ENCODE measurements around the gene CD83.

Gene CD83

DNA sequence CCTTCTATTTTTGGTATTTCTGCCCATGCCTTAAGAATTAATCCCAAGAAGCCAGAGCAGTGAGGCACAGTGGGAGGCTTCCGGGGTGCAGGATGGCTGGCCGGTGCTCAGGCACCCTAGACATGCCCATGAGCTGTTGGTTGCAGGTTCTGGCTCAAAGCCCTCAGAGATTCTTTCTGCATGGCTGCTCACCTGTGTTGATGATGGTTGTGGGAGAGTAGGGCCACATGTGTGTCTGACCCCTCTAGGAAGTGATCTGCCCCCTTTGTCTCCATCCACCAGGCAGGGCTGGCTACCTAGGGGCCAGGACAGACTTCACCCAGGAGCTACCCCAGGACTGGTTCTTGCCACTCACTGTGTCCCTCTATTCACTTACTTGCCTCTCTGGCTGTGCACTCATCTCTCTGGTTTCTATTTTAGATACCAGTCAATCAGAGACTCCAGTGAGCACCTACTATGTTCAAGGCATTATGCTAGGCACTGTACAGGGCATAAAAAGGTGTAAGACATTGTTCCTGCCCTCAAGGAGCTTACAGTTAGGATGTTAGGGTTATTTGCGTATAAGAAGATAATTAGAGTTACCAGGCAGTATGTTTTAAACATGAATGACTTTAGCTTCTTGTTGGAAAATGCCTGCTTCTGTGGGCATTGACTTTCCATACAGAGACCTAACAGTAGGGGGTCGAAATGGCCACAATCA, 16.8 kb downstream of the CD83 start:
- Histone ChIP-seq H3K9me3 (ENCODE audit: low read length) (no peaks in the 10 kb centered on the region), H3K4me3 (ENCODE audit: low read length) (no peak overlapping the region), H3K27me3 (ENCODE audit: insufficient read depth, low read length) (no peaks in the 10 kb centered on the region), H3K36me3 (ENCODE audit: insufficient read depth, low read length) (no peaks in the 10 kb centered on the region), H3K4me1 (ENCODE audit: insufficient read depth, low read length) (no peaks in the 10 kb centered on the region), H2AFZ (ENCODE audit: low read depth, low read length) (no peak overlapping the region)

DNA sequence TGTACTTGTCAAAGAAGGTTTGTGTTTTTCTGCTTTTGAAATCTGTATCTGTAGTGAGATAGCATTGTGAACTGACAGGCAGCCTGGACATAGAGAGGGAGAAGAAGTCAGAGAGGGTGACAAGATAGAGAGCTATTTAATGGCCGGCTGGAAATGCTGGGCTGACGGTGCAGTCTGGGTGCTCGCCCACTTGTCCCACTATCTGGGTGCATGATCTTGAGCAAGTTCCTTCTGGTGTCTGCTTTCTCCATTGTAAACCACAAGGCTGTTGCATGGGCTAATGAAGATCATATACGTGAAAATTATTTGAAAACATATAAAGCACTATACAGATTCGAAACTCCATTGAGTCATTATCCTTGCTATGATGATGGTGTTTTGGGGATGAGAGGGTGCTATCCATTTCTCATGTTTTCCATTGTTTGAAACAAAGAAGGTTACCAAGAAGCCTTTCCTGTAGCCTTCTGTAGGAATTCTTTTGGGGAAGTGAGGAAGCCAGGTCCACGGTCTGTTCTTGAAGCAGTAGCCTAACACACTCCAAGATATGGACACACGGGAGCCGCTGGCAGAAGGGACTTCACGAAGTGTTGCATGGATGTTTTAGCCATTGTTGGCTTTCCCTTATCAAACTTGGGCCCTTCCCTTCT, 18.4 kb downstream of the CD83 start:
- no peaks in the 10 kb centered on the region for H3K9me3 ChIP-seq (ENCODE audit: low read length)

DNA sequence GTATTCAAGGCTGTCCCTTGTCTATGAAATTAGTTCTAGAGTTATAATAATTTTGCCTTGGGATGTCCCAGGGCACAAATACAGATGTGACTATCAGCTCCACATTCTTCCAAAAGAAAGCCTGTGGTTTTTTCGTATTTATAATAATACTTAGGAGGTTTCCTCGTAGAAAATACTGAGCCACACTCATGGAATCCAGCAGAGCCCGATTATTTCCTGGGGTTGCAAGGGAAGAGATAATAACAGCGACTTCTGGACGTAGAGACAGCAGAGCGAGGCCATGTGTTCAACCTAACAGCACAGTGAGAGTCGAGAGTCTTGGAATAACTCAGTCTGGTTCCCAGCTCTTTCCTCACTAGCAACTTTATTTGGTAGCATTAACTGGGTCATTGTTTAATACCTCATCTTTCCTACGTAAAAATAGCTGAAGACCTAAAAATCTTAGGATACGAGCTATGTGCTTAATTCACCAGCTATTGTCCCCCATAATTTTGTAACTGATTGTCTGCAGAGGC, 21.2 kb downstream of the CD83 start:
- Histone ChIP-seq H3K36me3 (ENCODE audit: insufficient read depth, low read length) (no peaks in the 10 kb centered on the region), H3K27me3 (ENCODE audit: insufficient read depth, low read length) (no peaks in the 10 kb centered on the region), H3K9me3 (ENCODE audit: low read length) (no peaks in the 10 kb centered on the region), H2AFZ (ENCODE audit: low read depth, low read length) (no peak overlapping the region), H3K4me1 (ENCODE audit: insufficient read depth, low read length) (peaks cover 13% of the 10 kb centered on the region), H3K4me3 (ENCODE audit: low read length) (no peak overlapping the region)

More for the DNA sequence above, 18.4 kb downstream of the CD83 start:
- H3K4me3 ChIP-seq (ENCODE audit: low read length), result no peak overlapping the region
- H3K36me3 ChIP-seq (ENCODE audit: insufficient read depth, low read length), result no peaks in the 10 kb centered on the region
- no peaks in the 10 kb centered on the region for H3K27me3 ChIP-seq (ENCODE audit: insufficient read depth, low read length)
- peaks cover under 1% of the 10 kb centered on the region for H3K4me1 ChIP-seq (ENCODE audit: insufficient read depth, low read length)
- H2AFZ ChIP-seq (ENCODE audit: low read depth, low read length), result no peak overlapping the region

DNA sequence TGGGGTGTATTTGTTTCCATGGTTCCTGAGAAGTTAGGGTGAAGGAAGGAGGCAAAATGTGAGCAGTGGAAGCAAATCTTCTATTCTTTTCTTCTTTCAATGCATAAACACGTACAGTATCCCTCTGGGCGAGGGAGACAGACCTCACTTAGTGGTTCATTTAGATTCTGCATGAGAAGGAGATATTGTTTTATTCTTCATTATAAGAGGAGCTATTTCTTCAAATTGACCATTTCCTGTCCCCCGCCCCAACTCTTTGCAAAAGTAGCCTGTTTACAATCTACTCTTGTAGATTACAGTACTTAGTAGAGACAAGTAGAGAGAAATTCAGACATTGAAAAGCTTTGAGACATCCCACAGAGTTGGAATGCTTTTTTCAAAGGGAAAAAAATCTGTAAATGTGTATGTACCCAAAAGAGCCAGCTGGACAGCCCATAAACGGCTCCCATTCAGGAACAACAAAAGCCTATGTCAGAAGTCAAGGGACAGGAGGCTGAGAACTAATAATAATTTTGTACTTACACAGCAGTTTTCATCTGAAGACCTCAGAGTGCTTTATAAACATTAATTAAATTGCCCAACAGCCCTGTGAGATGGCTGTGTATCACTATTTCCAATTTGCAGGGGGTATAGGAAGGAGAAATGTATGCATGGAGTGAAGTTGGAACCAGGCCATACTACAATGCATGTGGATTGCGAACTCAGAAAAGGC, 23.9 kb downstream of the CD83 start:
- peaks cover 13% of the 10 kb centered on the region for H3K4me1 ChIP-seq (ENCODE audit: insufficient read depth, low read length)
- H3K4me3 ChIP-seq (ENCODE audit: low read length), result no peak overlapping the region
- H3K36me3 ChIP-seq (ENCODE audit: insufficient read depth, low read length), result no peaks in the 10 kb centered on the region
- no peak overlapping the region for H2AFZ ChIP-seq (ENCODE audit: low read depth, low read length)
- H3K9me3 ChIP-seq (ENCODE audit: low read length), result no peaks in the 10 kb centered on the region
- H3K27me3 ChIP-seq (ENCODE audit: insufficient read depth, low read length), result no peaks in the 10 kb centered on the region

DNA sequence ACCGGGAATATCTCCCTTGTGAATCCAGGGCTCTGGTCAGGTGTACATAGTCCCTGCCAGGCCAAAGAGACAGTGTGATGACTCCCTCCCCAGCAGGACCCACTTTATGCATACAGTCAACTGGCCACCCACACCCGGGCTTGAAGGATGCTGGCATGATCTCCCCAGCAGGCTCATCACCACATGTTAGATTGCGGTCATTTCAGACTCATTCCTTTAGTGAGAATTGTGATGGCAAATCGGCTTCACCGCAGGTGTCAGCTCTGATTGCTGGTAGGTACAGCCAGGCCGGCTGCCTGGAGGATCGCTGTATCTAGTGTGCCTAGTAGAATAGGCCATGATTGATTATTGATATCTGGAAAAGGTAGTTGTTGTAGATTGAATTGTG, 24.5 kb downstream of the CD83 start:
- H3K27me3 ChIP-seq (ENCODE audit: insufficient read depth, low read length), result no peaks in the 10 kb centered on the region
- H3K4me3 ChIP-seq (ENCODE audit: low read length), result no peak overlapping the region
- H3K36me3 ChIP-seq (ENCODE audit: insufficient read depth, low read length), result no peaks in the 10 kb centered on the region
- peaks cover 13% of the 10 kb centered on the region for H3K4me1 ChIP-seq (ENCODE audit: insufficient read depth, low read length)
- no peaks in the 10 kb centered on the region for H3K9me3 ChIP-seq (ENCODE audit: low read length)
- H2AFZ ChIP-seq (ENCODE audit: low read depth, low read length), result no peak overlapping the region

DNA sequence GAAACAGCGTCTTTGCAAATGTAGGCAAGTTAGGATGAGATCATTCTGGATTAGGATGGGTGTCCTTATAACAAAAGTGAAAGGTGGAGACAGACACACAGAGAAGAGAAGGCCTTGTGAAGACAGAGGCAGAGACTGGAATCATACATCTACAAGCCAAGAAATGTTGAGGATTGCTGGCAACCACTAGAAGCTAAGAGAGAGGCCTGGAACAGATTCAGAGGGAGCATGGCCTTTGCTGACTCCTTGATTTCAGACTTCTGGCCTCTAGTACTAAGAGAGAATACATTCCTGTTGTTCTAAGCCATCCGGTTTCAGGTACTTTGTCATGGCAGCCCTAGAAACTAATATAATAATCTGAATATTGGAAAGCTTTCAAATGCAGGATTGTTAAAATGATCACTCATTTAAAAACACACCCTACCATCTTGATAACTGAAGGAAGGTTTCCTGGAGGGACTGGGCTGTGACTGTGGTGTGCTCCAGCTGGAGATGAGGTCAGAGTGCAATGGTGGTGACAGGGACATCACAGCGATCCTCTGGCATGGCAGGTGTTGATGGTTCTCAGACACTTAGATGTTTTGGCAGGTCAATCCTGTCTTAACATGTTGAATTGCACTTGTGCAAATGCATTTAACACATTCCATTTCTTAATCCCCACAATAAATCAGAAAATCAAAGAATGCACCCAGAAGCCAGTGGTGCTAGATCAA, 25.1 kb downstream of the CD83 start:
- H2AFZ ChIP-seq (ENCODE audit: low read depth, low read length), result no peak overlapping the region
- no peaks in the 10 kb centered on the region for H3K36me3 ChIP-seq (ENCODE audit: insufficient read depth, low read length)
- H3K9me3 ChIP-seq (ENCODE audit: low read length), result no peaks in the 10 kb centered on the region
- H3K27me3 ChIP-seq (ENCODE audit: insufficient read depth, low read length), result no peaks in the 10 kb centered on the region
- peaks cover 13% of the 10 kb centered on the region for H3K4me1 ChIP-seq (ENCODE audit: insufficient read depth, low read length)
- H3K4me3 ChIP-seq (ENCODE audit: low read length), result no peak overlapping the region

DNA sequence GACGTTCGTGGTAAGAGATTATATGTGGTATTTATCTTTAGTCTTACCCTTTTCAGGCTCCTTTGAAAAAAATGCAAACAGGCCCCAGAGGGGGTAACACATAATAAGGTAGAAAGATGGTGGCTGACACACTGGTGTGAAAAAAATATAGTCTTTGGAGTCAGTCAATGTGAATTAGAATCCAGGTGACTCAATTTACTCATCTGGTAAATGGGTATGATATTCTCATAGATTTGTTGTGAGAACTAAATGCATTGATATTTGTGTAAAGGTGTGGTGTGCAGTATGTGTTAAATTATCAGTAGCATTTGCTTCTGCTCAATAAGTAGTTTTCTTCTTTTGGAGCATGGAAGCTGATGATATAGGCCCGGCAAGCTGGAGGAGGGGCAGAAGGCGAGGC, 25.7 kb downstream of the CD83 start:
- Histone ChIP-seq H2AFZ (ENCODE audit: low read depth, low read length) (no peak overlapping the region), H3K9me3 (ENCODE audit: low read length) (no peaks in the 10 kb centered on the region), H3K27me3 (ENCODE audit: insufficient read depth, low read length) (no peaks in the 10 kb centered on the region), H3K4me3 (ENCODE audit: low read length) (no peak overlapping the region), H3K4me1 (ENCODE audit: insufficient read depth, low read length) (peaks cover 13% of the 10 kb centered on the region), H3K36me3 (ENCODE audit: insufficient read depth, low read length) (no peaks in the 10 kb centered on the region)

DNA sequence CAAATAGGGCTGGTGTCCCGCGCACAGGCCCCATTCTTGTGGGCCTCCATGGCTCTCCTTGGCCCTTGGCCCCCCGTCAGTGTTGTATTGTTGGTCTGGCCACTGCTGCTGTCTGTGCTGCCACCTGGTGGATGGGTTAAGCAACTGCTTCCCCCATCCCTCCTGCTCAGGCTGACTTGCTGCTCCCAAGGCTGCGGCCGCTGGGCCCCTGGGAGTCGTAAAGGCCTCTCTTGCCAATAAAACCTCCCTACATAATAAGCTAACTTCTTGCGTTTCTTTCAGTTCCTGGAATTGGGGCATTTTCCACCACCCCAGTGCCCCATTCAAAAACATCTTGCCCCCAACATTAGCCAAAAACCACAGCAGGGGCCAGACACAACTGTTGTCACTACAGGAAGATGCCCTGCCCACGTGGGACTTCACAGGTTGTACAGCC, 27.1 kb downstream of the CD83 start:
- peaks cover 13% of the 10 kb centered on the region for H3K4me1 ChIP-seq (ENCODE audit: insufficient read depth, low read length)
- H3K36me3 ChIP-seq (ENCODE audit: insufficient read depth, low read length), result no peaks in the 10 kb centered on the region
- no peak overlapping the region for H2AFZ ChIP-seq (ENCODE audit: low read depth, low read length)
- no peaks in the 10 kb centered on the region for H3K27me3 ChIP-seq (ENCODE audit: insufficient read depth, low read length)
- H3K9me3 ChIP-seq (ENCODE audit: low read length), result no peaks in the 10 kb centered on the region
- H3K4me3 ChIP-seq (ENCODE audit: low read length), result no peak overlapping the region

DNA sequence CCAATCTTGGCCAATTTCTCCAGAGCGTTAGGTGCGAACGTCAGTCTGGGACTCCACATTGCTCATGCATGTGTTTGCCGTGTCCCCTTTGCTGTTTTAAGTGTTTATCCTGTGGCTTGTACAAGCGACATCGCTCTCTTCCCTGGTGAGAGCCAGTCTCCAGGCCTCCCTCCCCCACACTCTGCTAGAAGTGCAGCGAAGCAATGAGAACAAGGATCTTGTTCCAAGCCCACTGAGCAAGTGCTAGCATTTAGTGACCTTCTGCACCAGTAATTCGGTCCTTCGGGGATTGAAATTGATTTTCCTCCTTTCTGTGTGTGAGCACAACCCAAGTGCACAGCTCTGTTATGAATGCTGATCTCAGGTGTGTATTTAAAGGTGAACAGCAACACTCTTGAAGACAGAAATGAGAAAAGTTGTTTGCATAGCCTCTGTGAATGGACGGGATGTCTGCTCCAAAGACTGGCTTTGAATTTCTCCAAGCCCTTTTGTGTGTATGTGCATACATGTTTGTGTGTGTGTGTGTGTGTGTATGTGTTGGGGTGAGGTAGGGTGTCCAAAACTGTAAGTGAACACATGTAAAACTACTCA, 29.0 kb downstream of the CD83 start:
- Histone ChIP-seq H3K36me3 (ENCODE audit: insufficient read depth, low read length) (no peaks in the 10 kb centered on the region), H3K9me3 (ENCODE audit: low read length) (no peaks in the 10 kb centered on the region), H3K4me3 (ENCODE audit: low read length) (no peak overlapping the region), H2AFZ (ENCODE audit: low read depth, low read length) (no peak overlapping the region), H3K4me1 (ENCODE audit: insufficient read depth, low read length) (peaks cover 6% of the 10 kb centered on the region), H3K27me3 (ENCODE audit: insufficient read depth, low read length) (peaks cover 3% of the 10 kb centered on the region)

DNA sequence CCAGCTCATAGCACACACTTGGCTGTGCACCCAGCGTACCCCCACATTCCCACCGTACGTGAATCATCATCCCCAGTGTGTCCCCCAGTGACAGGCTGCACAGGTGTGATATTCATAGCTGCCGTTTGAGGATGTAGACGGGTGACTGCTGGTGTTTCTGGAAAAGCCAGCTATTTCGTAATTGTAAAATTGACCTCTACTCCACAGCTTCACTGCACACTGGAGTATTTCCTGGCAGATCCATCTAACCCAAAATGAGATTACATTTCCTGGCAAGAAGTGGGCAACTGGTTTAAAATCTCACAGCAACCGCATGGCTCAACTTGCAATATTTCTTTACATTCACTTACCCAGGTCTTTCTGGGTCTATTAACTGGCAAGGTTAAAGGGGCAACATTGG, 30.3 kb downstream of the CD83 start:
- no peaks in the 10 kb centered on the region for H3K36me3 ChIP-seq (ENCODE audit: insufficient read depth, low read length)
- H3K4me3 ChIP-seq (ENCODE audit: low read length), result no peak overlapping the region
- peaks cover 3% of the 10 kb centered on the region for H3K27me3 ChIP-seq (ENCODE audit: insufficient read depth, low read length)
- H3K9me3 ChIP-seq (ENCODE audit: low read length), result no peaks in the 10 kb centered on the region
- no peaks in the 10 kb centered on the region for H3K4me1 ChIP-seq (ENCODE audit: insufficient read depth, low read length)
- H2AFZ ChIP-seq (ENCODE audit: low read depth, low read length), result no peak overlapping the region

DNA sequence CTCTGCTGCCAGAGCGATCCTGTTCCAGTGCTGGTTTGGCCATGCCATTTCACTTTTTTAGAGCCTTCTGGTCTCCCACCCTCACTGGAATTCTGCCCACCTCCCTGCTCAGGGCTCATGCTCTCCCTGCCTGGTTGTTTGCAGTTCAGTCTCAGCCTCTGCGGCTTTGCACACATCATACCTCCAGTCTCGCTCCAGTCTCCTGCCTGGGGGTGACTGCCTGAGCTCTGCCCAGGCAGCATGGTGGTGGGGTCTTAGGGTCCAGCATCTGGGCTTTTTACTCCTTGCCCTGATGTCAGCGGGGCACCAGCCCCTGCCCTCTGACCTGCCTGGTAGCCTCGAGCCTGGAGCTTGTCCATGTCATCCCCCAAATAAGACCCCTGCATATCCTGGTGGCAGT, 30.9 kb downstream of the CD83 start:
- H3K4me1 ChIP-seq (ENCODE audit: insufficient read depth, low read length), result no peaks in the 10 kb centered on the region
- no peak overlapping the region for H2AFZ ChIP-seq (ENCODE audit: low read depth, low read length)
- peaks cover 3% of the 10 kb centered on the region for H3K27me3 ChIP-seq (ENCODE audit: insufficient read depth, low read length)
- H3K9me3 ChIP-seq (ENCODE audit: low read length), result no peaks in the 10 kb centered on the region
- H3K4me3 ChIP-seq (ENCODE audit: low read length), result no peak overlapping the region
- no peaks in the 10 kb centered on the region for H3K36me3 ChIP-seq (ENCODE audit: insufficient read depth, low read length)

DNA sequence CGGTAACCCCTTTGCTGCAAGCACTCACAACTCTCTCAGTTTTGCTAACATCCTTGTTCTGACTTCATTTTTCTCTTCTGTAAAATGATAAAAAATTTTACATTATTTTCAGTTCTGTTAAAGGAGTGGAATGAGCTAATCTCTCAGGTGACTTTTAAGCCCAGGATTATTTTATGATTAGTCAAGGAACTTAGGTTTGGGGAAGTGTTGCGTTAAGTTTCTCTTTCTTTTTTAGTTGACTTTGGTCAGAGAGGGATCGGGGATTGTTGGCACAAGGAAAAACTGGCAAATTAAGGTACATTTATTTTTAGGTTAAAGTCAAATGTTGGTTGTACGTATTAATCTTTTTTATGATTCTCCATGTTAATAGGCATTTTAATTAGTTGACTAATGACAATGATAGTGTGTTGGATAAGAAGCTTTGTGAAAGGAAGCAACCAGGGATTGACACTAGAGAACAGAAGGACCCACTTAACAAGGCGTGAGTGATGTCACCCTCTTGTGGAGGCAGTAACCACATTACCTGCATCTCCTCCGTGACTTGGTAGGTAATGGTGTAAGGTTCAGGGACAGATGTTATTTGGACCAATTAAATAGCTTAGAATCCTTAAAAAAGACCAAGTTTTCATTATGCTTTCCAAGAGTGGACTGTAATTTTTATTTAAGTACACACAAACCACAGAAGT, 31.6 kb downstream of the CD83 start:
- Histone ChIP-seq H3K9me3 (ENCODE audit: low read length) (no peaks in the 10 kb centered on the region), H3K36me3 (ENCODE audit: insufficient read depth, low read length) (no peaks in the 10 kb centered on the region), H3K4me1 (ENCODE audit: insufficient read depth, low read length) (no peaks in the 10 kb centered on the region), H2AFZ (ENCODE audit: low read depth, low read length) (no peak overlapping the region), H3K4me3 (ENCODE audit: low read length) (no peak overlapping the region), H3K27me3 (ENCODE audit: insufficient read depth, low read length) (peaks cover 3% of the 10 kb centered on the region)

Data from neuron (in vitro differentiated cells).